Measurements from ENCODE around the gene PRKAG2.

Gene PRKAG2

GRCh38 chr7:151871189-151871735 is 5.7 kb downstream of the PRKAG2 start:
- Histone ChIP-seq H3K9me2 (ENCODE audit: low read depth, low read length) (no peaks in the 10 kb centered on the region), H3K27ac (ENCODE audit: low read depth, low read length, poor library complexity, severe bottlenecking) (no peak overlapping the region), H4K20me1 (ENCODE audit: insufficient read depth, low read length) (no peaks in the 10 kb centered on the region), H3K36me3 (ENCODE audit: insufficient read depth, low read length) (no peaks in the 10 kb centered on the region), H3K9me3 (ENCODE audit: low read length) (no peaks in the 10 kb centered on the region), H3K4me3 (ENCODE audit: low read depth, low read length, poor library complexity, severe bottlenecking) (no peak overlapping the region), H3K9ac (ENCODE audit: low read length) (no peak overlapping the region), H3K4me2 (ENCODE audit: low read length) (no peak overlapping the region), H3F3A (ENCODE audit: insufficient read depth, low read length) (no peaks in the 10 kb centered on the region), H3K4me1 (ENCODE audit: insufficient read depth, low read length, severe bottlenecking) (no peaks in the 10 kb centered on the region), H3K27me3 (ENCODE audit: insufficient read depth, low read length) (no peaks in the 10 kb centered on the region), H3K79me2 (ENCODE audit: insufficient read depth, low read length) (no peaks in the 10 kb centered on the region), H2AFZ (ENCODE audit: low read length) (no peak overlapping the region)
- TF ChIP-seq EZH2 (IDR thresholded peaks at IDR 0.05; ENCODE audit: borderline replicate concordance, low read length) = no peak
- TF ChIP-seq CTCF (IDR thresholded peaks at IDR 0.05; ENCODE audit: low read length) = no peak

GRCh38 chr7:151869968-151870918 is 6.7 kb downstream of the PRKAG2 start:
- Histone ChIP-seq H2AFZ (ENCODE audit: low read length) (no peak overlapping the region), H3K9me2 (ENCODE audit: low read depth, low read length) (no peaks in the 10 kb centered on the region), H3K36me3 (ENCODE audit: insufficient read depth, low read length) (no peaks in the 10 kb centered on the region), H4K20me1 (ENCODE audit: insufficient read depth, low read length) (no peaks in the 10 kb centered on the region), H3F3A (ENCODE audit: insufficient read depth, low read length) (no peaks in the 10 kb centered on the region), H3K27me3 (ENCODE audit: insufficient read depth, low read length) (no peaks in the 10 kb centered on the region), H3K4me2 (ENCODE audit: low read length) (no peak overlapping the region), H3K79me2 (ENCODE audit: insufficient read depth, low read length) (no peaks in the 10 kb centered on the region), H3K27ac (ENCODE audit: low read depth, low read length, poor library complexity, severe bottlenecking) (no peak overlapping the region), H3K9ac (ENCODE audit: low read length) (no peak overlapping the region), H3K4me1 (ENCODE audit: insufficient read depth, low read length, severe bottlenecking) (no peaks in the 10 kb centered on the region), H3K9me3 (ENCODE audit: low read length) (no peaks in the 10 kb centered on the region), H3K4me3 (ENCODE audit: low read depth, low read length, poor library complexity, severe bottlenecking) (no peak overlapping the region)
- TF ChIP-seq CTCF (IDR thresholded peaks at IDR 0.05; ENCODE audit: low read length) = no peak
- no peak for TF ChIP-seq EZH2 (IDR thresholded peaks at IDR 0.05; ENCODE audit: borderline replicate concordance, low read length)

GRCh38 chr7:151869455-151869854 is 7.5 kb downstream of the PRKAG2 start:
- Histone ChIP-seq H3K4me2 (ENCODE audit: low read length) (no peak overlapping the region), H3K79me2 (ENCODE audit: insufficient read depth, low read length) (no peaks in the 10 kb centered on the region), H4K20me1 (ENCODE audit: insufficient read depth, low read length) (no peaks in the 10 kb centered on the region), H3K9ac (ENCODE audit: low read length) (no peak overlapping the region), H3K27ac (ENCODE audit: low read depth, low read length, poor library complexity, severe bottlenecking) (no peak overlapping the region), H2AFZ (ENCODE audit: low read length) (no peak overlapping the region), H3K36me3 (ENCODE audit: insufficient read depth, low read length) (no peaks in the 10 kb centered on the region), H3F3A (ENCODE audit: insufficient read depth, low read length) (no peaks in the 10 kb centered on the region), H3K27me3 (ENCODE audit: insufficient read depth, low read length) (no peaks in the 10 kb centered on the region), H3K9me2 (ENCODE audit: low read depth, low read length) (no peaks in the 10 kb centered on the region), H3K9me3 (ENCODE audit: low read length) (no peaks in the 10 kb centered on the region), H3K4me1 (ENCODE audit: insufficient read depth, low read length, severe bottlenecking) (no peaks in the 10 kb centered on the region), H3K4me3 (ENCODE audit: low read depth, low read length, poor library complexity, severe bottlenecking) (no peak overlapping the region)
- TF ChIP-seq CTCF (IDR thresholded peaks at IDR 0.05; ENCODE audit: low read length) = no peak
- TF ChIP-seq EZH2 (IDR thresholded peaks at IDR 0.05; ENCODE audit: borderline replicate concordance, low read length) = no peak

All from OCI-LY1 (cell line).